SK-N-SH (cell line): ENCODE measurements around the gene ACTR2. TPM values are rescaled to one million over a fixed set of nuclear protein-coding genes. Genes with fewer than 3 reads are reported as not detected.

Experiments
- CTCF ChIA-PET: fragments of 300-600, 350-600 bp; formaldehyde crosslinking; extraction: SDS; loops from one replicate; lab custom pipeline; 2021; lab: Yijun Ruan, JAX
- POLR2A ChIA-PET: fragments of 350-600 bp; sonication (Branson Sonifier 250); formaldehyde crosslinking; extraction: SDS; loops from one replicate; lab custom pipeline; 2020; ENCODE audit warnings: antibody characterized with exemption, inconsistent platforms; lab: Yijun Ruan, JAX
- DNase-seq: peaks from one replicate; pipeline ENCODE4 v3.0.0; 2012
- H2AFZ ChIP-seq: fragments of 200-600 bp; sonication (generic); 2 replicates; pipeline ENCODE4 v1.8.1; 2016; ENCODE audit warnings: antibody characterized with exemption, mild to moderate bottlenecking, low read depth
- H3F3A ChIP-seq: fragments of 200-600 bp; sonication (generic); replicated peaks from 2 replicates; pipeline ENCODE3; 2016; ENCODE audit warnings: antibody characterized with exemption, mild to moderate bottlenecking; ENCODE audit not compliant: insufficient read depth
- H3K27ac ChIP-seq, 2 experiments: fragments of 200-500 bp in 1 of 2; fragments of 200-600 bp in 1 of 2; sonication (Bioruptor generic) in 1 of 2; sonication (generic), shearing (Covaris generic) in 1 of 2; 2 replicates each; pipeline versions ENCODE4 v1.5.1 to v1.6.1; 2014 to 2016; ENCODE audit warnings: low read depth in 2 of 2, inconsistent platforms in 1 of 2, low read length in 1 of 2, mild to moderate bottlenecking in 1 of 2, mixed read lengths in 1 of 2
- H3K27me3 ChIP-seq: fragments of 200-600 bp; sonication (generic), shearing (Covaris generic); 2 replicates; pipeline ENCODE4 v1.6.1; 2016; ENCODE audit warnings: mixed run types; ENCODE audit not compliant: insufficient read depth
- H3K36me3 ChIP-seq, 2 experiments: fragments of 200-500 bp in 1 of 2; fragments of 200-600 bp in 1 of 2; sonication (Bioruptor generic) in 1 of 2; sonication (generic) in 1 of 2; replicated peaks in 1 of 2; 2 replicates each; pipeline versions ENCODE3 to v1.5.1; 2014 to 2016; ENCODE audit warnings: low read length in 1 of 2, mild to moderate bottlenecking in 1 of 2; ENCODE audit not compliant: insufficient read depth in 2 of 2, control insufficient read depth in 1 of 2
- H3K4me1 ChIP-seq, 2 experiments: fragments of 200-500 bp in 1 of 2; fragments of 200-600 bp in 1 of 2; sonication (Bioruptor generic) in 1 of 2; sonication (generic), shearing (Covaris generic) in 1 of 2; 2 replicates each; pipeline versions ENCODE4 v1.5.1 to v1.6.1; 2014 to 2016; ENCODE audit warnings: low read depth in 1 of 2, low read length in 1 of 2, mixed run types in 1 of 2; ENCODE audit not compliant: insufficient read depth in 2 of 2, control insufficient read depth in 1 of 2
- H3K4me2 ChIP-seq: fragments of 200-600 bp; sonication (generic), shearing (Covaris generic); 2 replicates; pipeline ENCODE4 v1.6.1; 2017; ENCODE audit warnings: mixed run types
- H3K4me3 ChIP-seq, 2 experiments: fragments of 200-500 bp in 1 of 2; fragments of 200-600 bp in 1 of 2; sonication (Bioruptor generic) in 1 of 2; sonication (generic), shearing (Covaris generic) in 1 of 2; 2 replicates each; pipeline versions ENCODE4 v1.5.1 to v1.8.1; 2014 to 2016; ENCODE audit warnings: low read depth in 2 of 2, inconsistent platforms in 1 of 2, low read length in 1 of 2, mild to moderate bottlenecking in 1 of 2, mixed read lengths in 1 of 2, moderate library complexity in 1 of 2
- H3K79me2 ChIP-seq: fragments of 200-600 bp; sonication (generic); 2 replicates; pipeline ENCODE4 v1.8.1; 2017; ENCODE audit warnings: mild to moderate bottlenecking; ENCODE audit not compliant: insufficient read depth
- H3K9ac ChIP-seq: fragments of 200-600 bp; sonication (generic); 2 replicates; pipeline ENCODE4 v1.6.1; 2017; ENCODE audit warnings: mixed run types
- H3K9me2 ChIP-seq: fragments of 200-600 bp; sonication (generic); 2 replicates; pipeline ENCODE4 v1.6.1; 2017; ENCODE audit warnings: mixed run types
- H3K9me3 ChIP-seq: fragments of 200-600 bp; sonication (generic); 2 replicates; pipeline ENCODE4 v1.6.1; 2017; ENCODE audit warnings: mixed run types, mild to moderate bottlenecking, moderate library complexity
- H4K20me1 ChIP-seq: fragments of 200-600 bp; sonication (generic); 2 replicates; pipeline ENCODE4 v1.6.1; 2017; ENCODE audit warnings: mild to moderate bottlenecking, mixed run types; ENCODE audit not compliant: insufficient read depth
- CTCF ChIP-seq: fragments of 200-600 bp; sonication (generic); IDR thresholded peaks from 2 replicates; pipeline ENCODE4 v1.6.1; 2017; ENCODE audit warnings: antibody characterized with exemption, mild to moderate bottlenecking, moderate library complexity
- EP300 ChIP-seq, 2 experiments: IDR thresholded peaks; 2 replicates each; pipeline versions ENCODE4 v1.4.0 to v1.6.1; 2012; ENCODE audit warnings: borderline replicate concordance in 1 of 2, low read depth in 1 of 2, low read length in 1 of 2
- FOSL2 ChIP-seq: IDR thresholded peaks from 2 replicates; pipeline ENCODE4 v1.4.0; 2012; ENCODE audit warnings: low read depth, mild to moderate bottlenecking, moderate library complexity, borderline replicate concordance
- FOXJ3 ChIP-seq: sonication (generic); formaldehyde crosslinking; IDR thresholded peaks from 2 replicates; pipeline ENCODE4 v1.5.1; 2020; ENCODE audit warnings: mild to moderate bottlenecking, missing genetic modification reagents
- FOXM1 ChIP-seq: IDR thresholded peaks from 2 replicates; pipeline ENCODE4 v1.4.0; 2012; ENCODE audit warnings: low read depth, mild to moderate bottlenecking
- GABPA ChIP-seq: IDR thresholded peaks from 2 replicates; pipeline ENCODE4 v1.4.0; 2012; ENCODE audit warnings: low read depth, mild to moderate bottlenecking
- JUND ChIP-seq: IDR thresholded peaks from 2 replicates; pipeline ENCODE4 v1.4.0; 2012
- MAX ChIP-seq: IDR thresholded peaks from 2 replicates; pipeline ENCODE4 v1.4.0; 2012; ENCODE audit warnings: low read depth
- MEF2A ChIP-seq: IDR thresholded peaks from 2 replicates; pipeline ENCODE4 v1.4.0; 2012; ENCODE audit warnings: low read depth, borderline replicate concordance
- NFIC ChIP-seq: IDR thresholded peaks from 2 replicates; pipeline ENCODE4 v1.4.0; 2012; ENCODE audit warnings: borderline replicate concordance
- NRF1 ChIP-seq: IDR thresholded peaks from 2 replicates; pipeline ENCODE4 v1.6.1; 2012; ENCODE audit warnings: low read depth, mild to moderate bottlenecking, low read length
- PBX3 ChIP-seq: IDR thresholded peaks from 2 replicates; pipeline ENCODE4; 2012
- POLR2AphosphoS5 ChIP-seq: IDR thresholded peaks from 2 replicates; pipeline ENCODE4 v1.6.1; 2012; ENCODE audit warnings: low read depth, low read length
- REST ChIP-seq: IDR thresholded peaks from 2 replicates; pipeline ENCODE4 v1.6.1; 2012; ENCODE audit warnings: mild to moderate bottlenecking, low read depth, low read length, moderate library complexity
- RFX5 ChIP-seq: IDR thresholded peaks from 2 replicates; pipeline ENCODE4 v1.6.1; 2012; ENCODE audit warnings: mild to moderate bottlenecking, improper control_type of control experiment, low read length
- RXRA ChIP-seq: IDR thresholded peaks from 2 replicates; pipeline ENCODE4 v1.4.0; 2012; ENCODE audit warnings: low read depth, mild to moderate bottlenecking, borderline replicate concordance
- SIN3A ChIP-seq: IDR thresholded peaks from 2 replicates; pipeline ENCODE4 v1.6.1; 2012; ENCODE audit warnings: low read depth, mild to moderate bottlenecking, low read length, moderate library complexity, borderline replicate concordance
- WGBS: methylation state at CpG from one replicate; pipeline ENCODE4 v1.1.6; 2017; ENCODE audit warnings: low lambda C conversion rate; 5-methylcytosine and 5-hydroxymethylcytosine counted together
- polyA plus RNA-seq, 3 experiments: library from polyadenylated mRNA; depleted of rRNA; stranded (reverse); fragments of >200 nt; gene quantifications; 2 replicates each; pipeline ENCODE4 v1.2.3, GENCODE V29; 2012
- TF ChIP-seq, protein P1 (sequence below): fragments of 150-350 bp; IDR thresholded peaks from 2 replicates; pipeline ENCODE4 v1.6.1; 2017; ENCODE audit warnings: antibody characterized with exemption, low read length, low read depth, borderline replicate concordance

The ACTR2 gene
- polyA plus RNA-seq, 1 of the 3 experiments (the other 2 are of a cell fraction), result 53.0 TPM

- Histone ChIP-seq H3K27ac (no peak overlapping the region), H3K9ac (no peak overlapping the region), H3K36me3 (no peaks in the 10 kb centered on the region), H3K79me2 (no peaks in the 10 kb centered on the region), H4K20me1 (no peaks in the 10 kb centered on the region), H3K4me2 (no peak overlapping the region), H2AFZ (no peak overlapping the region), H3K9me3 (no peaks in the 10 kb centered on the region; the same call in 1 of the 2 replicates), H3K4me1 (peaks cover 0 to 3% of the 10 kb centered on the region in 2 experiments; a peak in 2 of 4 replicates), H3K4me3 (no peak overlapping the region), H3F3A (no peaks in the 10 kb centered on the region), H3K9me2 (no peaks in the 10 kb centered on the region), H3K27me3 (no peaks in the 10 kb centered on the region)
- CTCF ChIA-PET, result interaction anchor here (1.4 kb wide), 1 partner anchor 24 kb away, joined by 3 read pairs; no protein-coding TSS in a partner anchor
- POLR2A ChIA-PET, result no interaction called here
- DNase-seq, result no peak
- 90% methylated on average over 8 of the region's 8 CpGs for WGBS
- TF ChIP-seq REST (no peak), MEF2A (no peak), NFIC (no peak), JUND (no peak), RFX5 (no peak), CTCF (no peak), FOSL2 (no peak)
- TF ChIP-seq, protein P1, sequence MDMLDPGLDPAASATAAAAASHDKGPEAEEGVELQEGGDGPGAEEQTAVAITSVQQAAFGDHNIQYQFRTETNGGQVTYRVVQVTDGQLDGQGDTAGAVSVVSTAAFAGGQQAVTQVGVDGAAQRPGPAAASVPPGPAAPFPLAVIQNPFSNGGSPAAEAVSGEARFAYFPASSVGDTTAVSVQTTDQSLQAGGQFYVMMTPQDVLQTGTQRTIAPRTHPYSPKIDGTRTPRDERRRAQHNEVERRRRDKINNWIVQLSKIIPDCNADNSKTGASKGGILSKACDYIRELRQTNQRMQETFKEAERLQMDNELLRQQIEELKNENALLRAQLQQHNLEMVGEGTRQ, result no peak
These were observed 34.2 kb upstream of the ACTR2 start for GRCh38 chr2:65193446-65193845.

GRCh38 chr2:65198737-65199136, 28.9 kb upstream of the ACTR2 start:
- WGBS, result 73% methylated on average over 2 of the region's 2 CpGs
- CTCF ChIA-PET, result no interaction called here
- H3K4me2 ChIP-seq, result no peak overlapping the region
- TF ChIP-seq MAX (no peak), FOXM1 (no peak), NRF1 (no peak), MEF2A (no peak), FOXJ3 (CRISPR knock-in tag) (no peak), PBX3 (no peak), GABPA (no peak), POLR2AphosphoS5 (no peak), SIN3A (no peak), RXRA (no peak), EP300 (IDR thresholded peaks at IDR 0.05; ENCODE audit: borderline replicate concordance in 1 of 2, low read depth in 1 of 2, low read length in 1 of 2) (no peak)

More at GRCh38 chr2:65198737-65199136, 28.9 kb upstream of the ACTR2 start:
- Histone ChIP-seq H3K9me3 (no peaks in the 10 kb centered on the region), H3K4me3 (no peak overlapping the region), H2AFZ (no peak overlapping the region), H3K4me1 (peaks cover 0 to 3% of the 10 kb centered on the region in 2 experiments; a peak in 2 of 4 replicates), H3F3A (no peaks in the 10 kb centered on the region), H3K9me2 (no peaks in the 10 kb centered on the region), H3K79me2 (no peaks in the 10 kb centered on the region), H3K27me3 (no peaks in the 10 kb centered on the region), H3K27ac (no peak overlapping the region), H3K9ac (no peak overlapping the region), H4K20me1 (no peaks in the 10 kb centered on the region), H3K36me3 (no peaks in the 10 kb centered on the region)
- POLR2A ChIA-PET, result no interaction called here
- no peak for DNase-seq
